Body of pancreas (tissue), 4 donors: ENCODE results near the gene SMIM15.

Experiments
- POLR2A ChIP-seq, 3 donors: fragments of 450-650 bp; IDR thresholded peaks; one replicate each; pipeline ENCODE4 v1.6.1; 2016; ENCODE audit warnings: antibody characterized with exemption in 3 of 3, mild to moderate bottlenecking in 2 of 3
- TF ChIP-seq, protein P1 (sequence below), 7 experiments: fragments of 450-650 bp in 4 of 7; fragments of 200-600 bp in 3 of 7; sonication (generic) in 3 of 7; IDR thresholded peaks; one replicate each; pipeline ENCODE4 v1.5.1; 2016 to 2019; ENCODE audit warnings: antibody characterized with exemption in 7 of 7

DNA sequence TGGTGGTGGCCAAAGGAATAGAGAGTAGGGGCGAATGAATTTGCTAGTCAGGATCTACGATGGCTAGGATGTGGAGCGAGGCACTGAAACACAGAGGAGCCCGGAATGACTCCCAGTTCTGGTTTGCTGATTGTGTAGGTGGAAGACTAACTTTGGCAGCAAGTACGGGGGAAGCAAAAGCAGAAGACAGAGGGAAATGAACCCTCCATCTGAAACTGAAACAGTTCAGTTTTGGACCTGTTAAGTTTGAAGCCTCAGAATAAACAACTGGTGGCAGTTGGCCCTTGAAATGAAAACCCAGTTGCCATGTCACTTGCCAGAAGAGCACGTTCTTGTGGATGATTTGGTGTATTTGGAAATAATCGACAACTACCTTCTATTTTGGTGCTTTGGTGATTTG lies 15.4 kb upstream of the SMIM15 start:
- TF ChIP-seq, protein P1, sequence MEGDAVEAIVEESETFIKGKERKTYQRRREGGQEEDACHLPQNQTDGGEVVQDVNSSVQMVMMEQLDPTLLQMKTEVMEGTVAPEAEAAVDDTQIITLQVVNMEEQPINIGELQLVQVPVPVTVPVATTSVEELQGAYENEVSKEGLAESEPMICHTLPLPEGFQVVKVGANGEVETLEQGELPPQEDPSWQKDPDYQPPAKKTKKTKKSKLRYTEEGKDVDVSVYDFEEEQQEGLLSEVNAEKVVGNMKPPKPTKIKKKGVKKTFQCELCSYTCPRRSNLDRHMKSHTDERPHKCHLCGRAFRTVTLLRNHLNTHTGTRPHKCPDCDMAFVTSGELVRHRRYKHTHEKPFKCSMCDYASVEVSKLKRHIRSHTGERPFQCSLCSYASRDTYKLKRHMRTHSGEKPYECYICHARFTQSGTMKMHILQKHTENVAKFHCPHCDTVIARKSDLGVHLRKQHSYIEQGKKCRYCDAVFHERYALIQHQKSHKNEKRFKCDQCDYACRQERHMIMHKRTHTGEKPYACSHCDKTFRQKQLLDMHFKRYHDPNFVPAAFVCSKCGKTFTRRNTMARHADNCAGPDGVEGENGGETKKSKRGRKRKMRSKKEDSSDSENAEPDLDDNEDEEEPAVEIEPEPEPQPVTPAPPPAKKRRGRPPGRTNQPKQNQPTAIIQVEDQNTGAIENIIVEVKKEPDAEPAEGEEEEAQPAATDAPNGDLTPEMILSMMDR (IDR thresholded peaks at IDR 0.05), result no peak
- no peak for TF ChIP-seq POLR2A (IDR thresholded peaks at IDR 0.05)
